ENCODE results near the gene LRP8.
A peak's percentile ranks its signal among the peaks of the same experiment; 100 is the strongest.

Gene LRP8

DNA sequence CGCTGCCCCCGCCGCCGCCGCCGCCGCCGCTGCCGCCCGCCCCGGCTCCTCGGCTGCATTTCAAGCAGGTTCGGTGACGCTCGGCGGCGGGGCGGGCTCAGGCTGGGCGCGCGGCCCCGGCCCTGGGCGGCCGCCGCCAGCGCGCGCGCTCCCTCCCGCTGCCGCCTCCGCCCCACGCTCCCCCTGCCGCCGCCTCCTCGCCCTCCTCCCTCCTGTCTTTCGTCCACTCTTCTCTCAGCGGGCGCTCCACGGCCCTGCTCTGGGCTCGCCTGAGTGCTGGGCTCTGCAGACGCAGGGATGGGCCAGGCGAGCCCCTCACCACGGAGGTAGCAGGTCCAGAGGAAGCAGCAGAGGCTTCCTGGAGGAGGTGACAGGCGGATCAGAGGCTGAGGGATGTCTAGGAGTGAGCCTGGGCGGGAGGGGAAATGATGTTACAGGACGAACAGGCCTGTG, at the start of gene LRP8:
TSS of gene LRP8 (minus strand) at position 62 of the 453 bp plus-strand sequence. CDS start 158 bp downstream, outside the sequence.
- DNase-seq (ENCODE audit: low read depth in 2 of 2) = peak; percentile 71 to 80

DNA sequence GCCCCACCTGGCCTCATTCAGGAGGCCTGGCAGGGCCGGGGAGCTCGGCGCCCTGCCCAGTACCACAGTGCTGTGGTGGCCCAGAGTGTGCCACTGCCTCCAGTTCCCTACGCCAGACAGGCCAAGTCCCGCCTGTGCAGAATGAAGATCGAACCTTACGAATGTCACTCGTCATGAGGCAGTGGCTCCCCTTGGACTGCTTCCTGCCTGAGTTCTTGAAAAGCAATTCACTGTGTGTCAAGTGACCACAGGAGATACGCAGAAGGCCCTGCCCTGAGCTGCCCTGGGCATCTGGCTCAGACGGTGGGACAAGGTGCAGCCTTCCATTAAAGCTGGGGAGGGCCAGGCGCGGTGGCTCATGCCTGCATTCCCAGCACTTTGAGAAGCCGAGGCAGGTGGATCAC, 49.6 kb upstream of the LRP8 start:
- DNase-seq (ENCODE audit: low read depth in 2 of 2) = no peak

DNA sequence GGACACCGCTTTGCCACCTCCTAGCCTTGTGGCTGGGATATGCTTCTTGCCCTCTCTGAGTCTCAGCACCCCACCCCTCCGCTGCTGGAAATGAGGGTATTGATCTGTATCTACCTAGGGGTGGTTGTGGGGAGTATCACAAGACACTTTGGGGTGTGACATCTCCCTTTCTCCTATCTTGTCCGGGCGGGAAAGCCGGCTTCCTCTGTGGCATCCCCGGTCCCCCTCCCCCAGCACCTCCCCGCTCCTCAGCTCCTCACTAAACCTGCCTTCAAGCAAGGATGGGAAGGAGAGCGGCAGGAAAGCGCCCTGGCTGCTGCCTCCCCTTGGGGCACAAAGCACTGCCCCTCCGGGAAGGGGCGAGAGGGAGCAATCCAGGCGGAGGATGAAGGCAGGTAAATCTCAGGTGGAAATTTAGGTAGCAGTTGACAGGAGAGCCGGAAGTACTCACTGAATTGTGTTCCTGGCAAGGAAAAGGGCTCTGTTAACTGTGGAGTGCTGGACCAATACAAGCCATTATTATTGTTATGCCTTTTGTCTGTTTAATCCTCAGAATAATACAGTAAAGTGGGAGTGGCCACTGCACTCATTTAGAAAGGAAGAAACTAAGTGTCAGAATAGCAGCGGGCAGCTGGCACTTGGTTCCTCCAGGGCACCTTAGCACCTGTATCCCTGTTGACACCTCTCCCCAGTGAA, 49.0 kb upstream of the LRP8 start:
- DNase-seq (ENCODE audit: low read depth in 2 of 2) = no peak

DNA sequence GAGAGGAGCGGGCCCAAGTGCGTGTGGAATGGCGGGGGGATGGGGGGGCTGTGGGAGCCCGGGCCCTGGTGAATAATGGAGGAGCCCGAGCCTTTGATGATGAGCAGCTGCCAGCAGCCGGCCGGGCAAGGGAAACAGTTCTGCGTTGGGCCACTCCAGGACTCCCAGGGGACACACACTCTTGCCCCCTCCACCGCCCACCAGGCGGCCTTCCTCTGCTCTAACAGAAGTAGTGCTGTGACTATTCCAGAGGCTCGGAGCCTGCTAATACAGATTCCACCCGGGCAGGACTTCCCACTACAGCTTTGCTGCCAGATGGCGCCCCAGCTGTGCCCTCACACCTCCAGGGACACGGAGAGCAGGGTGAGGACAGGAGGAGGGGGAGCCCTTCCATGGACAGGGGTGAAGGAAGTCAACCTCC, 48.2 kb upstream of the LRP8 start:
- DNase-seq (ENCODE audit: low read depth in 2 of 2) = no peak

DNA sequence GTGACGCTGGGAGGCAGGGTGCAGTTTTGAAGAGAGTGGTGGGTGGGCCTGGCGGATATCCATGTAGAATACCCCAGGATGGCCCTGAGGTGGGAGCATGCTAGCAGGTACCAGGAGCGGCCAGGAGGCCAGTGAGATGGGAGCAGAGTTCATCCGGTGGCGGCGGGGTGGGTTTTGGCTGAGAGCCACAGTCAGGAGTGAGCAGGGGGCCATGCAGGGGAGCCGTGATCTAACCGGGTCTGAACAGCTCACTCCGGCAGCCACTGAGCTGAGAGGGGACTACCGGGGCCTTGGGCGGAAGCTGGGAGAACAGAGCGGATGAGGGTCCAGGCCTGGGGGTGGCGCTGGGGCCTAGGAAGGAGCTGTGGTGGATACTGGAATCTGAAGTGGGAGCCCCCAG, 47.6 kb upstream of the LRP8 start:
- DNase-seq (ENCODE audit: low read depth in 2 of 2) = no peak

DNA sequence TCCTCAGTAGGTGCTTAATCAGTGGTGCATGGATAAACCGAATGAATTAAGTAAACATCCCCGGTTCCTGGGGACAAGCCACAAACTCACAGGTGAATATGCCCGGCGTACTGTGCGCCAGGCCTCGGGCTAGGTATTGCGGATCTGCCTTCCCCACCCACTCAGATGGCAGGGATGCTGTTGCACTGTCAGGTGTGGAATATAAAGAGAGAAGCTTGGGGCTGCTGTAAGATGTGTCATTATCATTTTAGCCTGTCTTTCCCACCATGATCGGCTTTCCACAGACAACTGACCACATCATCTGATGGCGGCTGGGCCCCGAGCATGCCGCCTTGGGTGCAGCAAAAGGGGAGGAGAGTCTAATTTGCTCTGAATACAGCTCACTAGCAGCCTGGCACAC, 45.4 kb upstream of the LRP8 start:
- no peak for DNase-seq (ENCODE audit: low read depth in 2 of 2)

DNA sequence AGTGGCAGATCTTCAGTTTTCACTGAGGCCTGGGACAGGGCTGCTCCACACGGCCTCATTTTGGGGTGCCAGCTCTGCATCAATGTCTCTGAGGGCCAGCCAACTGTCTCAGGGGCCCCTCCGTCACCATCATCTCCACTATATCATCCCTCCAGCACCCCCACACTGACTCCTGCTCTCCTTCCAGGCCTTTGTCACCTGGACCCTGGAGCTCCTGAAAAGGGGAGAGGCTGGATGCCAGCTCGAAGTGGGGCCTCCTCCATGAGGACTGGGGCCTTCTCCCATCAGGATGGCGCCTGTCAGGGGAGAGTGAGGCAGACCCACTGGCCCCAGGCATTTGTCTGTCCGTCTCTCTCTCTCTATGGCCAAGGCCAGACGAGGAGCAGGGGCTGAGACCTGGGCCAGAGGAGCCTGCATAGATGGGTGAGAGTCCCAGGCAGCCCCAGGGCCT, 44.7 kb upstream of the LRP8 start:
- no peak for DNase-seq (ENCODE audit: low read depth in 2 of 2)

DNA sequence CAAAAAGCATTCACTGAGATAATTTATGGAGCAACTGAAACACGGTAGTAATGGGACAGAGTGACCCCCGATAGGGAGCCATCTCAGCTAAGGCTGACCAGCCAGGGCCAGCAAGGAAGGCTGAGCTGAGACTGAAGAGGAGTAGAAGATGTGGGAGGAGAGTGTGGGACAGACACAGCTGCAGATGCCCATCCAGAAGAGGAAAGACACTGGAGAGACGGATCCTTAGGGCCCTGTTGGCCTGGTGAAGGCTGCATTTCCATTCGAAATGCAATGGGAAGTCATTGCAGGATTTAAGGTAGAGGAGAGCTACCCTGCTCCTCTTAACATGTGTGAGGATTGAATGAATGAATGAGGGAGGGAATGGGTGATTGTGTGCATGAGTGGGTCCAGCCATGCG, 44.0 kb upstream of the LRP8 start:
- DNase-seq (ENCODE audit: low read depth in 2 of 2) = no peak

DNA sequence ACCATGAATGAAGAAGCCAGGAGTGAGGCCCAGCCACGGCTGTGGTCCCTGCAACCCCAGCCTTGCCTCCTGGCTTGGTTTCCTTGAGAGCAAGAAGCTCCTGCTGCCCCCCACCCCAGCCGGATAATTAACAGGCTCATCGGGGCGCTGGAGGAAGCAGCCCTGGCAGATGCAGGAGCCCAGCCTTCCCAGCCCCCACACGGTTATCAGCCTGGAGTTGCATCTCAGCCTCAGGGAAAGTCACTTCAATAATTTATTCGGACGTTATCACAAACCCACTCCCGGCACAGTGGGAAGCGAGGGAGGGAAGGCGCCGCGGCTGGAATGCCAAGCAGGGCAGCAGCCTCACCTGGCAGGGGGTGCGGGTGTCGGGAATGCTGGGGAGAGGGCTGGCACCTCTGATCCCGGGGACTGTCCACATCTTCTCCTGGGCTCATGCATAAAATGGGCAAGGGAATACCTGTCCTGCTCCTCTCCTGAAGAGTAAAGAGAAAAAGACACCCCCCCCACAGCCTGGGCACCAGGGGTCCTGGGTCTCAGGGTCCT, 43.3 kb upstream of the LRP8 start:
- DNase-seq (ENCODE audit: low read depth in 2 of 2) = no peak

DNA sequence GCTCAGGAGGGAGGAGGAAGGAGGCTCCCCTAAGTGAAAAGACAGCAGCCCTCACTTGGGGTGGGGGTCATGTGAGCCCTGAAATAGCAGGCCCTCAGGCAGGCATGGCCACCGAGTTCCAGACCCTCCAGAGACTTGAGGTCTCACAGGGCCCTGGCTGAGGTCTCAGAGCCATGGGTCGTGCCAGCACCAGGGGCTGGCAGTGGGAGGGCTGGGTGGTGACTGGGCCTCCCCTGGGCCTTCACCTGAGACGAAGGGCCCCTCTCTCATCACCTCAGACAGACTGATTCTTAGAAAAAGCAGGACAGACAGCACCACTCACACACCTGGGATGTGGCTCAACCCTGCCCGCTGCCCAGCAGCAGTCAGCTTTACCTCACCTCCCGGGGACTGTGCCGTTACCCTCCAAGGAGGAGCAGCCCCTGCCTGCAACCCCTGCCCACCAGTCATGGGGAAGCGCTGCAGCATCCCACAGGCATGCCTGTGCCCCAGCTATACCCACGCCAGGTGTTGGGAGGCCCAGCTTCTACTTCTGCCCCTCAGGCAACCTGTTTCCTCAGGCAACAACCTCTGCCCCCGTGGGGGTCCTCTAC, 42.6 kb upstream of the LRP8 start:
- DNase-seq (ENCODE audit: low read depth in 2 of 2) = no peak

DNA sequence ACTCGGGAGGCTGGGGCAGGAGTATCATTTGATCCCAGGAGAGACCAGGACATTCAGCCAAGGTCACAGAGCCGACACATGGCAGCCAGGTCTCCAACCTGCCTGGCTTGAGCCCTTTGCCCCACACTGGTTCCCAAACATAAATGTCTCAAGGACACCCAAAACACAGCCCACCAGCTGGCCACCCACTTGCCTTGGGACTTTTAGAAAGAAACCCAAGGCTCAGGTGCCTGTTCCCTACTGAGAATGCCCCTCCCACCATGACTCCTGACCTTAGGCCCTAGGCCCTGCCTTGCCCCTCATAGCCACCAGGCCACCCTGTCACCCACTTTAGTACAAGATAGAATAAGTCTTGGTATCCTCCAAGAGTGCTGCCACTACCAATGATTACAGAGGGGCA, 41.9 kb upstream of the LRP8 start:
- no peak for DNase-seq (ENCODE audit: low read depth in 2 of 2)

DNA sequence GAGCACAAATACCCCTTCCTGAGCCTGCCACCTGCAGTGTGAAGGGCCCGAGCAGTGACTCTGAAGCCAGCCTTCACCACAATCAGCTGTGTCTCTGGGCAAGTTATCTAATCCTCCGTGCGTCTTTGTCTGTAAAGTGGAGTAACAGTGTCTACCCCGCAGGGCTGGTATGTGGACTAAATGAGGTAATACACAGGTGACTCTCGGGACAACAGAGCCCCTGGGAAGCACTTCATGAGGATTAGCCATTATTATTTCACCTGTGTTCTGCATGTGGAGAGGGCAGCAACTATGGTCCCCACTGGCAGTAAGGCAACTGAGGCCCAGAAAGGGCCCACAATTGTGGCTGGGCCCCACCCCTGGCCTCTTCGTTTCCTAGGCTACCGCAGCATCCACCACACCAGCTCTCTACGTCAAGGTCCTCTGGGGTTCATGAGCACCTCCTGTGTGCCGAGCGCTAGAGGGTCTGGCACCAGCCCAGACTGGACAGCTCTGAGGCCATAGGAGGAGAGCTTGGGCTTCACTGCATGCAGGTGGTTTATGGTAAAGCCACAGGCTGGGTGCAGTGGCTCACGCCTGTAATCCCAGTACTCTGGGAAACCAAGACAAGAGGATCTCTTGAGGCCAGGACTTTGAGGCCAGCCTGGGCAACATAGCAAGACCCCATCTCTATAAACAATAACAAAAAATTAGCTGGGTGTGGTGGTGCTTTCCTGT, 41.3 kb upstream of the LRP8 start:
- no peak for DNase-seq (ENCODE audit: low read depth in 2 of 2)

DNA sequence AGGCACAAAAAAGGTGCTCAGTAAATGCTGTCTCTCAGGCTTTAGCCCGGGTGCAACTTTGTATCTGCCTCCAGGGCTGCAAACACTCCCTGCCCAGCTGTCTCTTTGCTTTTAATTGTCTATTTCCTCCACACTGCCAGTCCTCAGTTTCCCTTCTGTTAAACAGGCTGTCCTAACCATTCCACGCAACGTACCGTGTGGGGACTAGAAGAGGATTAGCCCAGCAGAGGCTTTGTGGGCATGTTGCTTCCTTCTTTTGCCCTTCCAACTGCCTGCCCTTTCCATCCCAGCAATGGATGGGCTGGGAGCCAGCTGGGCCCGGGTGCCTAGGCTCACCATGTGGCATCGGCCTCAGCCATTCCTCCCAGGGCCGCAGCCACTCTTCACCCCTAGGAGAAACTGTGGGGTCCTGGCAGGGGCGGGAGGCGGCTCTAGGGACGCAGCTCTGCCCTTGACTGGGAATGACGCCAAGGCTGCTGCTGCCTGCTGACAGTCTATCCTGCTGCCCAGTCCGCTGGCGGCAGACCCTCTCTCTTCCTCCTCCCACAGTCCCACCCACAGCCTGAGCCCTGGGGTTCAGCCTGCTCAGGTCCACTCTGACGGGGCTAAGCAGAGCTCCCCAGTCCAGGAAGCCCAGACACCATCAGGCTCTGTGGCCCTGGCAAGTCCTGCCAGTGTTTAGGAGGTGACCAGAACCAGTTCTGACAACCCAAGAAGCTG, 40.6 kb upstream of the LRP8 start:
- no peak for DNase-seq (ENCODE audit: low read depth in 2 of 2)

DNA sequence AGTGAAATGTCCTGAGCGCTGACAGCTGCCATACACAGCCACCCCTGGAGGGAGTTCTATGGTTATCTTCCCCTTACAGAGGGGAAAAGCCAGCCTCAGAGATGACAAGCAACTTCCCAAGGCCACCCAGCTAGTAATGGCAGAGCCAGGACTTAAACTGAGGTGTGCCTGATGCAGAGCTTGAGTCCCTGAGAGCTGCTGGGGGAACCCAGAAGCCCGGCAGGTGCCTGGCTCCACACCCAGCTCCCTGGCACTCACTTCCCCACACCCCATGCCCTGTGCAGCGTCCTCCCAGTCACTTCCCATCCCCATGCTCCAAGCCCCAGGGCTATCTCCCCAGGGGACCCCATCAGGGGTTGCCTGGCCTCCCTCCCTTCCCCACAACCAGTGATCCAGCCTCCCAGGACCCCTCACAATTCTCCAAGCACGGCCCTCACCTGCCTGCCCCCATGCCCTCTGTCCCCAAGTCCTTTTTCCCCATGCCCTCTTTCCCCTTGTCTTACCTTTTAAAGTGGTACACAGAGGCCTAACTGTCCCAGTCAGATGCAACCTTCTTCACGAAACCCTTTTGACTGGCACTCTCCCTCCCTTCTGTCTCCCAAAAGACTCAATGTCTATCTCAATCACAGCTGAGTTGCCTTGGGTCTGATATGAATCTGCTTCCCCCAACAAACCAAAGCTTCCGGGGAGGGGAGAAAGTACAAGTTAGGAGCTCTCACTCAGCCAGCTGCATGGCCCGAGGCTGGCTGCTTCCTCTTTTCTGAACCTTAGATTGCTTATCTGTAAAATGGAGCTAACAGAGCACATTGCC, 39.8 kb upstream of the LRP8 start:
- no peak for DNase-seq (ENCODE audit: low read depth in 2 of 2)

DNA sequence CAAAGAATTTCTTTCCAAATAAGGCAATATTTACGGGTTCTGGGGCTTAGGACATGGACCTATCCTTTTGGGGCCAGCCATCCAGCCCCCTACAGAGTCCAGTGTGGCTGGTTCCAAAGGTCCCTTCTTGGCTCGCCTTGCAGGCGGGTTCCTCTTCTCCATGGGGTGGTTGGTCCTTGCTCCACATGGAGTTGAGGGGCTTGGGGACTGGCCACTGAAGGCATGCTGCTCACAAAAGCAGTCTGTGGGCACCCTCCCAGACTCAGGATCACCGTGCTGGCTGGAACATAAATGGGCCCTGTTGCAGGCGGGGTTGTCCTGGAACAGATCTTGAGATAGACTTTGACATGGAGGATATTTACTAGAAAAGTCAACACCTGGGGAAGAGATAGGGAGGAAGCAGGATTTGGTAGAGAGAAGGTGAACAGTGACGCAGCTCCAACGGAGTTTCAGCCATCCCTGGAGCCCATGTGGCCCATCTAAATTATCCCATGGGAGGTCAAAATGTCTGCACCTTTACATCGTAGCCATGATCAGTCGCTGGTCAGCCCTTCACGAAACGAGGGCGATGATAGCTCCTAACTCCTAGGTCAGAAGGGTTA, 39.1 kb upstream of the LRP8 start:
- no peak for DNase-seq (ENCODE audit: low read depth in 2 of 2)

DNA sequence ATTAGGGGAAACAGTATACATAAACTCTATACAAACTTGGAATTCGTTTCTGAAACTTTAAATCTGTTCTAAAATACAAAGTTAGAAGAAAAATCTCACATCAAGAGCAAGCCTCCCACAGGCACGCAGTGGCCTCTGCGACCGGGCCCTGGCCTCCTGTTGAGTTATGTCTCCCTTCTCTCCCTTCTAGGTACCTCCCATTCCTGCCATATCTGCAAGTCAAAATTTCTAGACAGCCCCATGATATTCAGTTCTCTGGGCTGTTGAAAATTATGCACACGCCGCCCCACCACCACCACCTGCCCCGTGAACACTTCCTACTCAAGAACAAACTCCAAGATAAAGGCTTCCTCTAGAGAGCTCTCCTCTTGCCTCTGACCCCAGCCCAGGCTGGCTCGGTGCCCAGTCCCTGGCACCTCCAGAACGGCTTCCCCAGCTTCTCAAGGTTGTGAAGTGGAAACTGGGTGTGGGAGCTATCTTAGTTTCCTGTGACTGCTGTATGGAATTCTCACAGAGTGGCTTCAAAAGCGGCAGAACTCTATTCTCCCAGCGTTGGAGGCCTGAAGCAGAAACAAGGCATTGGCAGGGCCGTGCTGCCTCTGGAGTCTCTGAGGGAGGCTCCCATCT, 37.7 kb upstream of the LRP8 start:
- DNase-seq (ENCODE audit: low read depth in 2 of 2) = no peak

DNA sequence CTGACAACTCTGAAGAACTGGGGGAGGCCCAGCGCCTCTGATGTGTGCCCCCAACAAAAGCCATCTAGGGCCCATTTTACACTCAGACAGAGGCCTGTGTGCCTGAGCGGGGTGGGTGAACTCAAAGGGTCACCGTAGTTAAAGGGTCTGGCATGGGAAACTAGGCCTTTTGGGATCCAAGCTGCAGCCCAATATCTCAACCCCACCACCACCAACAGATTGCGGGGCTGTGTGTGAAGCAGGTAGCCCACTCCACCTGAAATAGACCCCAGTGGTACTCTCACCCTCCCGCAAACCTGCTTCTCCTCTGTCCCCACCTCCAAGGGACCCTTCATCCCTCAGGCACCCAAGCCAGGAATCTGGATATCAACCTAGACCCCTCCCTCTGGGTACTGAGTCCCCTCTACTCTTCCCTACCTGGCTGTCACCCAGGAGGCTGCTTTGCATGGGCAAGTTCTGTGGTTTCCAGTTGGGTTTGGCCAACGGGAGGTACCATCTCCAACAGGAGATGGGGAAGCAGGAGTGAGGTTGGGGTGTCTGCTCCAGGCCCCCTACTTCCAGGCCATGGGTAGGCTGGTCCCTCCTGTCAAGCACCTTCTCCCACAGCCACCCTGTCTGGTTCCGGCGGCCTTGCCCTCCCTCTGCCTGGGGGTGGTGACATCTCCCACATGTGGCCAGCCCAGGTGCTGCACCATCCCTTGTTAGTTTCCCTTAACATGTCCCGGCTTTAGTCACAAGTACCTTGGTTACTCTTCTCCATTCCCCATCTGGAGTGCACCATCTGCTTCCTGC, 35.2 kb upstream of the LRP8 start:
- DNase-seq (ENCODE audit: low read depth in 2 of 2) = no peak

DNA sequence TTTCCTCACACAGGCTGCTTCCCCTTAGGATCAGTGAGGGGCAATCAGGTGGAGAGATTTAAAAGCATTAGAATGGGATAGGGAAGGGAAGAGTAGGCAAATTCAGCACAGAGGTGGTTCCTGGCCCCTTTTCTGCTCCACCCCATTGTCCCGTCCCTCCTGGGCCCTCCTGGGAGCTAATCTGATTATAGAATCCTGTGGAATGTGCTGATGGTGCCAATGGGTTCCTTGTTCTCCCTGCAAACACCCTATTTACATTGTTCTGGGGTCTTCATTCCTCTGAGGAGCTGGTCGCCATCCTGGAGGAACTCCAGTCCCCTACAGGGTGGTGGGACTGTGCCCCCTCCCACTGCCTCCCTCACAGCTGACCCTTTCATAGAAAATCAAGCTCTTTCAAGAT, 34.4 kb upstream of the LRP8 start:
- DNase-seq (ENCODE audit: low read depth in 2 of 2) = no peak

DNA sequence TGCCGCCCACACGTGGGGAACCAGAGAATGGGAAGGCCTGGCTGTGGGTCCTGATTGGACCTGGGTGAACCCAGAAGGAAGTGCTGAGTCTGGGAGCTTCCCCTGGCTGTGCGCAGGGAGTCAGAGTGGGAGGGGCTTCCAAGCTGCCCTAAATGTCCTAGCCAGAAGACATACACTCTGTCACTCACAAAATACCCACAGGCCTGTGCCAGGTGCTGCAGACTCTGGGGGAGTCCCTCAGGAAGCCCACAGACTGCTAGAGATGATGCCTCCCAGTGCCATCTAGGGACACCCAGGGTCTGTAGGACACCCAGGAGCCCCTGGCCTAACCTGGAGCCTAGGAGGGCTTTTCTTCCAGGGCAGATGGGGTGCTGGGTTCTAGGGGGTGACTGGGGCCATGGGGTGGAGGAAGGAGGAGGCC, 33.7 kb upstream of the LRP8 start:
- DNase-seq (ENCODE audit: low read depth in 2 of 2) = no peak

DNA sequence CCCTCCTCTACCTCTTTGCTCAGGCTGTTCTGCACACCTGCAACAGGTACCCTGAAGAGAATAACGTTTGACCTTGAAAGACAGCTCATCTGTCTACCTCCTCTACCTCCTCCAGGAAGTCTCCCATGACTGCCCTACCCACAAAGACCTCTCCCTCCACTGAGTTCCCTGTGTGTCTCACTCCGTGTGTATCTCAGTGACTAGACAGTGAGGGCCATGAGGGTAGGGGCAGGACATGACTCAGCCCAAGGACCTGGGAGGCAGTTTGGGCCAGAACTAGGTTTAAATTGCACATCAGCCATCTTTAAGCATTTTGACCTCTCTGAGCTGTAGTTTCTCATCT, 32.0 kb upstream of the LRP8 start:
- no peak for DNase-seq (ENCODE audit: low read depth in 2 of 2)

Data from stimulated activated CD4-positive, alpha-beta T cell treated with anti-CD3 and anti-CD28 coated beads, Interleukin-15, amount 100 ng/mL, for 48 hours (primary cell).